AG10803 (cell line): Measurements from ENCODE around the gene DENND4A.

Source experiments
- DNase-seq: peaks from one replicate; pipeline ENCODE4 v3.0.0; 2010; ENCODE audit warnings: low read depth
- H3K4me3 ChIP-seq: 2 replicates; pipeline ENCODE4 v1.5.1; 2011; ENCODE audit warnings: mild to moderate bottlenecking, low read length, control low read depth
- CTCF ChIP-seq: conservative IDR thresholded peaks from 2 replicates; pipeline ENCODE4 v1.5.1; 2011; ENCODE audit warnings: mild to moderate bottlenecking, low read length, control low read depth, inconsistent platforms

The DENND4A gene

GRCh38 chr15:65653801-65654521 lies 138.1 kb downstream of the DENND4A start:
- peak; percentile 37 for DNase-seq
- no peak overlapping the region for H3K4me3 ChIP-seq
- TF ChIP-seq CTCF = no peak

GRCh38 chr15:65653341-65653740 lies 138.8 kb downstream of the DENND4A start:
- H3K4me3 ChIP-seq = no peak overlapping the region
- TF ChIP-seq CTCF = no peak
- DNase-seq = peak; percentile 54

GRCh38 chr15:65651831-65652749 lies 140.0 kb downstream of the DENND4A start:
- TF ChIP-seq CTCF = no peak
- no peak overlapping the region for H3K4me3 ChIP-seq
- DNase-seq = no peak

- H3K4me3 ChIP-seq = no peak overlapping the region
- no peak for DNase-seq
- no peak for TF ChIP-seq CTCF
Observed at GRCh38 chr15:65651042-65651322, 141.1 kb downstream of the DENND4A start.

GRCh38 chr15:65650312-65651041 lies 141.6 kb downstream of the DENND4A start:
- TF ChIP-seq CTCF = no peak
- H3K4me3 ChIP-seq = no peak overlapping the region
- no peak for DNase-seq

- peak; percentile 20 for DNase-seq
- TF ChIP-seq CTCF = no peak
- no peak overlapping the region for H3K4me3 ChIP-seq
Observed at GRCh38 chr15:65646486-65646885, 145.6 kb downstream of the DENND4A start.
